Neural progenitor cell (in vitro differentiated cells): ENCODE data around the gene LMNB1. TPM values are rescaled to one million over a fixed set of nuclear protein-coding genes. Genes with fewer than 3 reads are reported as not detected.
"Not testable (repeated sequence)": the region's sequence is repeated elsewhere in the genome, so short reads cannot be mapped to it uniquely, and the experiment has no call there.

Experiments
- DNase-seq: peaks from one replicate; pipeline ENCODE4 v3.0.0-alpha.2; 2016; ENCODE audit warnings: low spot score
- H2AFZ ChIP-seq: fragments of 200-600 bp; sonication (generic); replicated peaks from 2 replicates; pipeline ENCODE4 v1.6.1; 2016; ENCODE audit warnings: antibody characterized with exemption
- H3F3A ChIP-seq: fragments of 200-600 bp; sonication (generic); 2 replicates; pipeline ENCODE4 v1.6.1; 2016; ENCODE audit warnings: antibody characterized with exemption, low read depth
- H3K27ac ChIP-seq: fragments of 200-600 bp; sonication (generic); 2 replicates; pipeline ENCODE4 v1.5.1; 2016; ENCODE audit warnings: mild to moderate bottlenecking
- H3K27me3 ChIP-seq: fragments of 200-600 bp; sonication (generic); 2 replicates; pipeline ENCODE4 v1.6.1; 2016; ENCODE audit warnings: mild to moderate bottlenecking, moderate library complexity
- H3K36me3 ChIP-seq: fragments of 200-600 bp; sonication (generic); 2 replicates; pipeline ENCODE4 v1.5.1; 2016
- H3K4me1 ChIP-seq: fragments of 200-600 bp; sonication (generic); 2 replicates; pipeline ENCODE4 v1.6.1; 2016; ENCODE audit warnings: mixed run types
- H3K4me2 ChIP-seq: fragments of 200-600 bp; sonication (generic); 2 replicates; pipeline ENCODE4 v1.6.1; 2016
- H3K4me3 ChIP-seq: fragments of 200-600 bp; sonication (generic); 2 replicates; pipeline ENCODE4 v1.5.1; 2016
- H3K79me2 ChIP-seq: fragments of 200-600 bp; sonication (generic); 2 replicates; pipeline ENCODE4 v1.6.1; 2016; ENCODE audit warnings: low read depth
- H3K9ac ChIP-seq: fragments of 200-600 bp; sonication (generic); 2 replicates; pipeline ENCODE4 v1.6.1; 2016
- H3K9me3 ChIP-seq: fragments of 200-600 bp; sonication (generic); 2 replicates; pipeline ENCODE4 v1.5.1; 2016; ENCODE audit warnings: low read depth
- H4K20me1 ChIP-seq: fragments of 200-600 bp; sonication (generic); 2 replicates; pipeline ENCODE4 v1.6.1; 2016; ENCODE audit warnings: low read depth
- H3K27ac Mint-ChIP-seq: 3 replicates; pipeline ENCODE4 v1.8.0; 2021; ENCODE audit warnings: mixed read lengths
- H3K27me3 Mint-ChIP-seq: 2 replicates; pipeline ENCODE4 v1.8.0; 2022; ENCODE audit warnings: low read depth, mild to moderate bottlenecking, inconsistent platforms, moderate library complexity, mixed read lengths; ENCODE audit not compliant: insufficient read depth
- H3K36me3 Mint-ChIP-seq: 3 replicates; pipeline ENCODE4 v1.8.0; 2021; ENCODE audit warnings: mixed read lengths
- H3K4me1 Mint-ChIP-seq: 3 replicates; pipeline ENCODE4 v1.8.0; 2021; ENCODE audit warnings: mixed read lengths
- H3K4me3 Mint-ChIP-seq: 3 replicates; pipeline ENCODE4 v1.8.0; 2021; ENCODE audit warnings: mild to moderate bottlenecking, moderate library complexity, mixed read lengths
- H3K9me3 Mint-ChIP-seq: 3 replicates; pipeline ENCODE4 v1.8.0; 2020; ENCODE audit warnings: mixed read lengths
- EZH2 ChIP-seq: fragments of 200-600 bp; sonication (generic); IDR thresholded peaks from 2 replicates; pipeline ENCODE4 v1.6.1; 2017; ENCODE audit warnings: antibody characterized with exemption, mild to moderate bottlenecking, moderate library complexity
- EZH2phosphoT487 ChIP-seq: fragments of 200-600 bp; sonication (generic); IDR thresholded peaks from 2 replicates; pipeline ENCODE4 v1.6.1; 2017; ENCODE audit warnings: antibody characterized with exemption
- total RNA-seq: library from RNA; depleted of rRNA; stranded (reverse); fragments of >200 nt; gene quantifications from 2 replicates; pipeline ENCODE4 v1.2.3, GENCODE V29; 2015; ENCODE audit warnings: low replicate concordance
- TF ChIP-seq, protein P1 (sequence below): fragments of 200-600 bp; sonication (generic); IDR thresholded peaks from 2 replicates; pipeline ENCODE4 v1.5.1; 2017; ENCODE audit warnings: antibody characterized with exemption, mild to moderate bottlenecking

The LMNB1 gene
- total RNA-seq, 1 donor from 2014 or later = 245 TPM

DNA sequence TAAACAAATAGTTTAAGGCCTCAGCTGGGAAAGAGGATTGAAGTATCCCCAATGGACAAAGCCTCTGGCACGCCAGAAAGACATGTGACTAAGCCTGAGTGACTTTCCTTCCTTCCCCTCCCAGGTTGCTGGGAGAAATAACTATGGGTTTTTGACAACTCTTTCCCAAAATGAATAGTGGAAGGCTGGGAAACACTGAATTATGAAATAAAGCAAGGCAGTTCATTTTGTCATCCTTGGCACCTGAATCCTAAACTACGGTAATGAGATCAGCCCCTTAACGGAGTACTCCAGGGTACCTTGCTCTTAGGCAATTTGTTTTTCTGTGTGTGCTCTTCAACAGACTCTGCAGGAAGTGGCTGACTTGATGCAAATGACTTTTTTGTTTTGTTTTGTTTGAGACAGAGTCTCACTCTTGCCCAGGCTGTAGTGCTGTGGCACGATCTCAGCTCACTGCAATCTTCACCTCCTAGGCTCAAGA lies 75.2 kb downstream of the LMNB1 start:
- Histone ChIP-seq H3K36me3 (no peaks in the 10 kb centered on the region), H3K9ac (no peak overlapping the region), H3K4me3 (no peak overlapping the region), H3K27ac (no peak overlapping the region), H3K79me2 (no peaks in the 10 kb centered on the region), H2AFZ (no peak overlapping the region), H3K27me3 (no peaks in the 10 kb centered on the region), H3K4me2 (no peak overlapping the region), H3F3A (peaks cover 9% of the 10 kb centered on the region), H3K4me1 (peaks cover 28% of the 10 kb centered on the region), H4K20me1 (peaks cover 7% of the 10 kb centered on the region), H3K9me3 (no peaks in the 10 kb centered on the region)
- no peak for DNase-seq
- Mint-ChIP-seq H3K4me1 (peaks cover 52% of the 10 kb centered on the region), H3K27me3 (peaks cover 2% of the 10 kb centered on the region), H3K36me3 (peaks cover 28% of the 10 kb centered on the region), H3K9me3 (no peaks in the 10 kb centered on the region), H3K4me3 (no peak overlapping the region), H3K27ac (peak overlapping the region; percentile 37)
- TF ChIP-seq EZH2phosphoT487 (no peak), EZH2 (no peak)
- TF ChIP-seq, protein P1, sequence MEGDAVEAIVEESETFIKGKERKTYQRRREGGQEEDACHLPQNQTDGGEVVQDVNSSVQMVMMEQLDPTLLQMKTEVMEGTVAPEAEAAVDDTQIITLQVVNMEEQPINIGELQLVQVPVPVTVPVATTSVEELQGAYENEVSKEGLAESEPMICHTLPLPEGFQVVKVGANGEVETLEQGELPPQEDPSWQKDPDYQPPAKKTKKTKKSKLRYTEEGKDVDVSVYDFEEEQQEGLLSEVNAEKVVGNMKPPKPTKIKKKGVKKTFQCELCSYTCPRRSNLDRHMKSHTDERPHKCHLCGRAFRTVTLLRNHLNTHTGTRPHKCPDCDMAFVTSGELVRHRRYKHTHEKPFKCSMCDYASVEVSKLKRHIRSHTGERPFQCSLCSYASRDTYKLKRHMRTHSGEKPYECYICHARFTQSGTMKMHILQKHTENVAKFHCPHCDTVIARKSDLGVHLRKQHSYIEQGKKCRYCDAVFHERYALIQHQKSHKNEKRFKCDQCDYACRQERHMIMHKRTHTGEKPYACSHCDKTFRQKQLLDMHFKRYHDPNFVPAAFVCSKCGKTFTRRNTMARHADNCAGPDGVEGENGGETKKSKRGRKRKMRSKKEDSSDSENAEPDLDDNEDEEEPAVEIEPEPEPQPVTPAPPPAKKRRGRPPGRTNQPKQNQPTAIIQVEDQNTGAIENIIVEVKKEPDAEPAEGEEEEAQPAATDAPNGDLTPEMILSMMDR = no peak

DNA sequence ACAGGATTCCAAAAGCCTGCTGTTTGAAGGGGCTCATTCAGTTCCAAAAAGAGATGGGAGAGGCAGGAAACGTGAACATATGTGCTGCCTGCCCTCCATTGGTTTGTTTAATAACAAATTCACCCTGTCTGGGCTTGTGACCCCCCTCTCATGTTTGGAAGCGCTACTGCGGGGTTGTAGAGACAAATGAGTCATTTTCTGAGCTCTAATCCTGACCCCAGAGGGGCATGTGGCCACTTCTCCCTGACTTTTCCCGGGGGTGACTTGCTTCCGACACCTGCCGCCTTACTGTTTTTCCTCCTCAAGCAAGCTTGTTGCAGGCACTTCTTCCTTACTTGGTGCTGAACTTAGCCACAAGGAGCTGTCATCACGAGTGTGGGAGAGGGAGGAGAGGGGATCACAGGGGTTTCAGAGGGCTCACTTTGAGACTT lies 75.9 kb downstream of the LMNB1 start:
- Histone ChIP-seq H3K27ac (no peak overlapping the region), H3K36me3 (no peaks in the 10 kb centered on the region), H4K20me1 (no peaks in the 10 kb centered on the region), H3K4me3 (no peak overlapping the region), H3K79me2 (no peaks in the 10 kb centered on the region), H2AFZ (no peak overlapping the region), H3K27me3 (no peaks in the 10 kb centered on the region), H3F3A (peaks cover 9% of the 10 kb centered on the region), H3K4me2 (no peak overlapping the region), H3K9ac (no peak overlapping the region), H3K9me3 (no peaks in the 10 kb centered on the region), H3K4me1 (peaks cover 21% of the 10 kb centered on the region)
- Mint-ChIP-seq H3K36me3 (peaks cover 31% of the 10 kb centered on the region), H3K4me1 (peaks cover 50% of the 10 kb centered on the region), H3K27ac (peak overlapping the region; percentile 91), H3K27me3 (peaks cover 2% of the 10 kb centered on the region), H3K4me3 (no peak overlapping the region), H3K9me3 (no peaks in the 10 kb centered on the region)
- no peak for TF ChIP-seq EZH2
- TF ChIP-seq EZH2phosphoT487 = no peak
- TF ChIP-seq, protein P1 = no peak
- no peak for DNase-seq

DNA sequence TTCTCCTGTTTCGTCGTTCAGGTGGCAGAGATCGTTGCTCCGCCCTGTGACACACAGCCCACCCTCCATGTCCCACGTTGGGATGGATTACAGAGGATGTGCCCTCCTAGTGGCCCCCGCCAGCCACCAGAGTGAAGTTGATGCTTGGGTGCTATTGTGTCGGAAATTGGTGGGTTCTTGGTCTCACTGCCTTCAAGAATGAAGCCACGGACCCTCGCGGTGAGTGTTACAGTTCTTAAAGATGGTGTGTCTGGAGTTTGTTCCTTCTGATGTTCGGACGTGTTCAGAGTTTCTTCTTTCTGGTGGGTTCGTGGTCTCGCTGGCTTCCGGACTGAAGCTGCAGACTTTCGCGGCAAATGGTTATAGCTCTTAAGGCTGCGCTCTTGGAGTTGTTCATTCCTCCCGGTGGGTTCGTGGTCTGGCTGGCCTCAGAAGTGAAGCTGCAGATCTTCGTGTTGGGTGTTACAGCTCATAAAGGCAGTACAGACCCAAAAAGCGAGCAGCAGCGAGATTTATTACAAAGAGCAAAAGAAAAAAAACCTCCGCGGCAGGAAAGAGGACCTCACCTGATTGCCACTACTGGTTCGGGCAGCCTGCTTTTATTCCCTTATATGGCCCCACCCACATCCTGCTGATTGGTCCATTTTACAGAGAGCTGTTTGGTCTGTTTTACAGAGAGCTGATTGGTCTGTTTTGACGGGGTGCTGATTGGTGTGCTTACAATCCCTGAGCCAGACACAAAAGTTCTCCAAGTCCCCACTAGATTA lies 76.8 kb downstream of the LMNB1 start:
- H3K27ac ChIP-seq, H3K4me3 ChIP-seq, H3K4me2 ChIP-seq, H3K9me3 Mint-ChIP-seq, H3K4me3 Mint-ChIP-seq, H3K9me3 ChIP-seq, DNase-seq, H4K20me1 ChIP-seq, H3K27me3 Mint-ChIP-seq, H3K27me3 ChIP-seq, H3K79me2 ChIP-seq, H3F3A ChIP-seq, H2AFZ ChIP-seq, H3K36me3 ChIP-seq, H3K9ac ChIP-seq: not testable (repeated sequence)
- Mint-ChIP-seq H3K4me1 (peaks cover 45% of the 10 kb centered on the region), H3K27ac (peak overlapping the region; percentile 63), H3K36me3 (peaks cover 35% of the 10 kb centered on the region)
- peaks cover 12% of the 10 kb centered on the region for H3K4me1 ChIP-seq

GRCh38 chr5:126854526-126855110 lies 77.7 kb downstream of the LMNB1 start:
- no peaks in the 10 kb centered on the region for H3K9me3 Mint-ChIP-seq
- peaks cover 31% of the 10 kb centered on the region for H3K36me3 Mint-ChIP-seq
- Histone ChIP-seq H3K9ac (no peak overlapping the region), H3K79me2 (no peaks in the 10 kb centered on the region), H3K9me3 (no peaks in the 10 kb centered on the region), H3F3A (peaks cover 9% of the 10 kb centered on the region), H3K4me3 (no peak overlapping the region), H3K27ac (no peak overlapping the region), H3K27me3 (no peaks in the 10 kb centered on the region), H2AFZ (no peak overlapping the region), H3K4me1 (peaks cover 10% of the 10 kb centered on the region), H3K4me2 (no peak overlapping the region), H3K36me3 (no peaks in the 10 kb centered on the region), H4K20me1 (no peaks in the 10 kb centered on the region)
- H3K27ac Mint-ChIP-seq = no peak overlapping the region
- peaks cover 39% of the 10 kb centered on the region for H3K4me1 Mint-ChIP-seq
- no peak for DNase-seq
- H3K4me3 Mint-ChIP-seq = peak overlapping the region; percentile 53
- peaks cover 2% of the 10 kb centered on the region for H3K27me3 Mint-ChIP-seq
- TF ChIP-seq, protein P1 = no peak
- no peak for TF ChIP-seq EZH2
- TF ChIP-seq EZH2phosphoT487 = no peak
